Activated CD8-positive, alpha-beta T cell treated with anti-CD3 and anti-CD28 coated beads for 36 hours (primary cell): ENCODE results near the gene SRMS. TPM values are rescaled to one million over a fixed set of nuclear protein-coding genes. Genes with fewer than 3 reads are reported as not detected.

ENCODE experiments used
- ATAC-seq: fragments of 200-7000 bp; cut with Tn5 transposase; one replicate; pipeline ENCODE4 v1.10.0; 2021; ENCODE audit warnings: mild to moderate bottlenecking, moderate library complexity
- CTCF ChIA-PET: fragments of 350-600 bp; sonication (Branson Sonifier 250); formaldehyde crosslinking; loops from one replicate; lab custom pipeline; 2021; ENCODE audit warnings: antibody characterized with exemption; lab: Charles Lee
- POLR2A ChIA-PET: fragments of 350-600 bp; sonication (Branson Sonifier 250); formaldehyde crosslinking; loops from one replicate; lab custom pipeline; 2021; ENCODE audit warnings: antibody characterized with exemption; lab: Charles Lee
- DNase-seq: peaks from one replicate; pipeline ENCODE4 v3.0.0-alpha.2; 2020
- H3K27ac Mint-ChIP-seq: one replicate; pipeline ENCODE4 v1.8.0; 2021; ENCODE audit warnings: mild to moderate bottlenecking, mixed read lengths
- H3K27me3 Mint-ChIP-seq: one replicate; pipeline ENCODE4 v1.8.0; 2021; ENCODE audit warnings: mixed read lengths
- H3K36me3 Mint-ChIP-seq: one replicate; pipeline ENCODE4 v1.8.0; 2021; ENCODE audit warnings: low read depth, mixed read lengths
- H3K4me1 Mint-ChIP-seq: one replicate; pipeline ENCODE4 v1.8.0; 2021; ENCODE audit warnings: low read depth, mixed read lengths
- H3K4me3 Mint-ChIP-seq: one replicate; pipeline ENCODE4 v1.8.0; 2021; ENCODE audit warnings: mild to moderate bottlenecking, moderate library complexity, mixed read lengths
- H3K9me3 Mint-ChIP-seq: one replicate; pipeline ENCODE4 v1.8.0; 2021; ENCODE audit warnings: mixed read lengths
- CTCF ChIP-seq: fragments of 200-600 bp; IDR thresholded peaks from one replicate; pipeline ENCODE4 v1.8.0; 2022; ENCODE audit warnings: antibody characterized with exemption, mild to moderate bottlenecking
- intact Hi-C: fragments of 100-400 bp; cut with micrococcal nuclease; formaldehyde crosslinking; loops from one replicate; pipeline ENCODE4 v1.10.0; 2022
- total RNA-seq, 2 experiments: library from RNA; stranded (reverse); gene quantifications; one replicate each; pipeline ENCODE4 v1.2.3, GENCODE V29; 2021

Gene SRMS
- not detected for total RNA-seq

- Mint-ChIP-seq H3K4me1 (peaks cover 8% of the 10 kb centered on the region), H3K27ac (no peak within 1 kb of the TSS), H3K27me3 (peaks cover 7% of the 10 kb centered on the region), H3K9me3 (no peaks in the 10 kb centered on the region), H3K4me3 (no peak within 1 kb of the TSS), H3K36me3 (no peaks in the 10 kb centered on the region)
- DNase-seq = no peak
- ChIA-PET CTCF (no interaction called here), POLR2A (no interaction called here)
- no peak for ATAC-seq
- intact Hi-C loops = no loop called here
- no peak for TF ChIP-seq CTCF
Measured at GRCh38 chr20:63547725-63548480, at the start of gene SRMS. TSS of gene SRMS (minus strand) at chr20:63547749. CDS start at chr20:63547463, 286 bp downstream.

GRCh38 chr20:63596423-63596822, 48.9 kb upstream of the SRMS start:
- POLR2A ChIA-PET = no interaction called here
- H3K9me3 Mint-ChIP-seq = no peaks in the 10 kb centered on the region
- no peaks in the 10 kb centered on the region for H3K27me3 Mint-ChIP-seq
- H3K4me3 Mint-ChIP-seq = no peak overlapping the region
- no peak for ATAC-seq
- no peak for TF ChIP-seq CTCF
- intact Hi-C loops = no loop called here
- H3K36me3 Mint-ChIP-seq = peaks cover 28% of the 10 kb centered on the region
- DNase-seq = no peak
- CTCF ChIA-PET = no interaction called here
- no peak overlapping the region for H3K27ac Mint-ChIP-seq
- H3K4me1 Mint-ChIP-seq = no peaks in the 10 kb centered on the region

- H3K4me3 Mint-ChIP-seq = no peak overlapping the region
Measured at GRCh38 chr20:63595416-63596127, 48.0 kb upstream of the SRMS start.

GRCh38 chr20:63594043-63594561, 46.6 kb upstream of the SRMS start:
- CTCF ChIA-PET = no interaction called here
- Mint-ChIP-seq H3K27ac (no peak overlapping the region), H3K9me3 (no peaks in the 10 kb centered on the region), H3K4me3 (no peak overlapping the region), H3K4me1 (no peaks in the 10 kb centered on the region), H3K27me3 (no peaks in the 10 kb centered on the region), H3K36me3 (peaks cover 34% of the 10 kb centered on the region)
- no peak for ATAC-seq
- intact Hi-C loops = no loop called here
- no peak for DNase-seq
- POLR2A ChIA-PET = no interaction called here
- TF ChIP-seq CTCF = no peak

More at GRCh38 chr20:63595416-63596127, 48.0 kb upstream of the SRMS start:
- TF ChIP-seq CTCF = no peak
- no peaks in the 10 kb centered on the region for H3K4me1 Mint-ChIP-seq
- ChIA-PET CTCF (no interaction called here), POLR2A (no interaction called here)
- H3K27ac Mint-ChIP-seq = no peak overlapping the region
- no peaks in the 10 kb centered on the region for H3K27me3 Mint-ChIP-seq
- DNase-seq (no peak), ATAC-seq (no peak)
- H3K9me3 Mint-ChIP-seq = no peaks in the 10 kb centered on the region
- H3K36me3 Mint-ChIP-seq = peaks cover 29% of the 10 kb centered on the region
- intact Hi-C loops = no loop called here

- peaks cover 6% of the 10 kb centered on the region for H3K4me1 Mint-ChIP-seq
- ATAC-seq = no peak
- no peak overlapping the region for H3K4me3 Mint-ChIP-seq
- no peaks in the 10 kb centered on the region for H3K9me3 Mint-ChIP-seq
- no peak overlapping the region for H3K27ac Mint-ChIP-seq
- intact Hi-C loops = no loop called here
- TF ChIP-seq CTCF = no peak
- no peak for DNase-seq
- no peaks in the 10 kb centered on the region for H3K27me3 Mint-ChIP-seq
- ChIA-PET CTCF (no interaction called here), POLR2A (no interaction called here)
- H3K36me3 Mint-ChIP-seq = peaks cover 29% of the 10 kb centered on the region
Measured at GRCh38 chr20:63592661-63593060, 45.1 kb upstream of the SRMS start.
